SU-DHL-6 (cell line): ENCODE results near the gene PXMP4.

Experiments
- EZH2phosphoT487 ChIP-seq: fragments of 200-600 bp; sonication (generic), shearing (Covaris generic); conservative IDR thresholded peaks from 2 replicates; pipeline ENCODE4 v1.6.1; 2018; ENCODE audit warnings: mild to moderate bottlenecking, antibody characterized with exemption, low read length, moderate library complexity, mixed read lengths
- TF ChIP-seq, protein P1 (sequence below): fragments of 200-600 bp; sonication (generic); IDR thresholded peaks from one replicate; pipeline ENCODE4 v1.5.1; 2017; ENCODE audit warnings: antibody characterized with exemption, mild to moderate bottlenecking, low read length, moderate library complexity; ENCODE audit not compliant: insufficient read depth, poor library complexity, severe bottlenecking

DNA sequence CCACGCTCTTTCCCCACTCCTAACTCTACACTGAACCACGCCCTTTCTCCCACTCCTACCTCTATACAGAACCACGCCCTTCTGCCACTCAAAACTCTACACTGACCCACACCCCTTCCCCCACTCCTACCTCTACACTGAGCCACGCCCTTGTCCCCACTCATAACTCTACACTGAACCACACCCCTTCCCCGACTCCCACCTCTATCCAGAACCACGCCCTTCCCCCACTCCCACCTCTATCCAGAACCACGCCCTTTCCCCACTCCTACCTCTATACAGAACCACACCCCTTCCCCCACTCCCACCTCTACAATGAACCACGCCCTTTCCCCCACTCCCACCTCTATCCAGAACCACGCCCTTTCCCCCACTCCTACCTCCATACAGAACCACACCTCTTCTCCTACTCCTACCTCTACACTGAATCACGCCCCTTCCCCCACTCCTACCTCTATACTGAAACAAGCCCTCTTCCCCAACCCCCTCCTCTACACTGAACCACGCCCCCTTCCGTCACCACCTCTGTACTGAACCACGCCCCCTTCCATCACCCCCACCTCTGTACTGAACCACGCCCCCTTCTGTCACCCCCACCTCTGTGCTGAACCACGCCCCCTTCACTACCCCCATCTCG lies 10.1 kb downstream of the PXMP4 start:
- TF ChIP-seq, protein P1, sequence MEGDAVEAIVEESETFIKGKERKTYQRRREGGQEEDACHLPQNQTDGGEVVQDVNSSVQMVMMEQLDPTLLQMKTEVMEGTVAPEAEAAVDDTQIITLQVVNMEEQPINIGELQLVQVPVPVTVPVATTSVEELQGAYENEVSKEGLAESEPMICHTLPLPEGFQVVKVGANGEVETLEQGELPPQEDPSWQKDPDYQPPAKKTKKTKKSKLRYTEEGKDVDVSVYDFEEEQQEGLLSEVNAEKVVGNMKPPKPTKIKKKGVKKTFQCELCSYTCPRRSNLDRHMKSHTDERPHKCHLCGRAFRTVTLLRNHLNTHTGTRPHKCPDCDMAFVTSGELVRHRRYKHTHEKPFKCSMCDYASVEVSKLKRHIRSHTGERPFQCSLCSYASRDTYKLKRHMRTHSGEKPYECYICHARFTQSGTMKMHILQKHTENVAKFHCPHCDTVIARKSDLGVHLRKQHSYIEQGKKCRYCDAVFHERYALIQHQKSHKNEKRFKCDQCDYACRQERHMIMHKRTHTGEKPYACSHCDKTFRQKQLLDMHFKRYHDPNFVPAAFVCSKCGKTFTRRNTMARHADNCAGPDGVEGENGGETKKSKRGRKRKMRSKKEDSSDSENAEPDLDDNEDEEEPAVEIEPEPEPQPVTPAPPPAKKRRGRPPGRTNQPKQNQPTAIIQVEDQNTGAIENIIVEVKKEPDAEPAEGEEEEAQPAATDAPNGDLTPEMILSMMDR: no peak
- TF ChIP-seq EZH2phosphoT487: no peak
